B cell (primary cell): Measurements from ENCODE around the gene ZNF229.

Experiments
- CTCF ChIP-seq: fragments of 200-600 bp; IDR thresholded peaks from one replicate; pipeline ENCODE4 v1.8.0; 2022; ENCODE audit warnings: antibody characterized with exemption, mild to moderate bottlenecking
- EZH2 ChIP-seq: IDR thresholded peaks from 2 replicates; pipeline ENCODE4 v1.6.1; 2012; ENCODE audit warnings: borderline replicate concordance, low read depth, mild to moderate bottlenecking, moderate library complexity, low read length; ENCODE audit not compliant: insufficient read depth, poor library complexity, severe bottlenecking

GRCh38 chr19:44496711-44497110, 48.4 kb upstream of the ZNF229 start:
- TF ChIP-seq CTCF (no peak), EZH2 (no peak)
